Measurements from ENCODE around the gene CCT3.
A peak's percentile ranks its signal among the peaks of the same experiment; 100 is the strongest.

CCT3 gene

DNA sequence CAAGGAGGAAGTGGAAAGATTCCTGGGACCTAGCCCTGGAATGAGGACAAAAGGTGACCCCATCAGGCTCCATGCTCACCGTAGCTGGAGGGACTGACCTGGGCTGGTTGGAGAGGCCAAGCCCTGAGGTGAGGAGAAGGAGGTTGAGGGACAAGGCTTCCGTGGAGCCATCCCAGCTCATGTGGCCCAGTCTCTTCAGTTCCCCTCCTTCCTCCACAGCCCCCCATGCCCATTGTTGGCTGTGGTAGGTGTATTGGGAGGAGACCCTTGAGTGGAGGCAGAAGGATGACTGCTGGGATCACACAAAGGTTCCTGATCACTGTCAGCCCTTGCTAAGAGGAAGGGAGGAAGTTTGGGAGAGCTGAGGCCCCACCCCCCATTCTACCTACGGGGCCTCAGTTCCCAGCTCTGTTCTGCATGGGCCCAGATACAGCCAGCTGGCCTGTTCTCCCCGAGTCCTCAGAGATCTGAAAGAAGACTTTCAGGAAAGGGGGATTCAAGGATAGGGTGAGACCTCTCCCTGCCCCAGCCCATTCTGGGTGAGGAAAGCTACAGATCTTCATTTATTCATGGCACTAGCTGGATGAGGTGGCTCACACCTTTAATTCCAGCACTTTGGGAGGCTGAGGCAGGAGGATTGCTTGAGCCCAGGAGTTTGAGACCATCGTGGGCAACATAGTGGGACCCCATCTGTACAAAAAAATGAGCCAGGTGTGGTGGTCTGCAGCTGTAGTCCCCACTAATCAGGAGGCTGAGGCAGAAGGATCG, 48.2 kb upstream of the CCT3 start:
- Histone ChIP-seq H3K27me3 (ENCODE audit: insufficient read depth, poor library complexity, severe bottlenecking) (peaks cover 31% of the 10 kb centered on the region), H3K27ac (replicated peaks) (no peak overlapping the region), H3K4me3 (replicated peaks; ENCODE audit: insufficient read depth, low read length) (no peak overlapping the region)
- TF ChIP-seq, protein P1, sequence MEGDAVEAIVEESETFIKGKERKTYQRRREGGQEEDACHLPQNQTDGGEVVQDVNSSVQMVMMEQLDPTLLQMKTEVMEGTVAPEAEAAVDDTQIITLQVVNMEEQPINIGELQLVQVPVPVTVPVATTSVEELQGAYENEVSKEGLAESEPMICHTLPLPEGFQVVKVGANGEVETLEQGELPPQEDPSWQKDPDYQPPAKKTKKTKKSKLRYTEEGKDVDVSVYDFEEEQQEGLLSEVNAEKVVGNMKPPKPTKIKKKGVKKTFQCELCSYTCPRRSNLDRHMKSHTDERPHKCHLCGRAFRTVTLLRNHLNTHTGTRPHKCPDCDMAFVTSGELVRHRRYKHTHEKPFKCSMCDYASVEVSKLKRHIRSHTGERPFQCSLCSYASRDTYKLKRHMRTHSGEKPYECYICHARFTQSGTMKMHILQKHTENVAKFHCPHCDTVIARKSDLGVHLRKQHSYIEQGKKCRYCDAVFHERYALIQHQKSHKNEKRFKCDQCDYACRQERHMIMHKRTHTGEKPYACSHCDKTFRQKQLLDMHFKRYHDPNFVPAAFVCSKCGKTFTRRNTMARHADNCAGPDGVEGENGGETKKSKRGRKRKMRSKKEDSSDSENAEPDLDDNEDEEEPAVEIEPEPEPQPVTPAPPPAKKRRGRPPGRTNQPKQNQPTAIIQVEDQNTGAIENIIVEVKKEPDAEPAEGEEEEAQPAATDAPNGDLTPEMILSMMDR (IDR thresholded peaks at IDR 0.05; ENCODE audit: insufficient read depth, low read length): no peak
- TF ChIP-seq GABPA (IDR thresholded peaks at IDR 0.05; ENCODE audit: low read depth) (no peak), POLR2AphosphoS5 (IDR thresholded peaks at IDR 0.05; ENCODE audit: low read depth) (no peak)
- no peak for DNase-seq (ENCODE audit: low read depth in 1 of 2, low spot score in 1 of 2)

DNA sequence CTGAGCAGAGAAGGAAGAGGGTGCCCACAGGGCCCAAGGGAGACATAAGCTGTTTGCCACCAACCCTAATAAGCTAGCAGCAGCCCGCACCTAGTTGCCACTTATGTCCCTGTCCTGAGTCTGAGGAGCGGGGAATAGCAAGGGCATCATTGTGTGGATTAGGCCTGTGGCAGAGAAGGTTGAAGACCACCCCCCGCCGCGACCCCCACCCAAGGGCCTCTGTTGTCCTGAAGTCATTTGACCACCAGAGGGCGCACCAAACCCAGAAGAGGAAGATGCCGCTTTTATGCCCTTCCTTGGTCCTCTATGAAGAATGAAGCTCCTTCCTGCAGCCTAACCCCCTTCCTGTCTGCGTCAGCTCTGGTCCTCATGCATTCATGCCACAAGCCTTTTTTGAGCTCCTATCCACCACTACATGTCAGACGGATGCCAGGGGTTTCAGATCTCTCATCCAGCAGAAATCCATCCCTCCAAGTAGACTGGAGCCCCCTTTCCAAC, 47.5 kb upstream of the CCT3 start:
- DNase-seq (ENCODE audit: low read depth in 1 of 2, low spot score in 1 of 2): peak; percentile 56 to 68
- H3K4me3 ChIP-seq (replicated peaks; ENCODE audit: insufficient read depth, low read length): no peak overlapping the region
- no peak overlapping the region for H3K27ac ChIP-seq (replicated peaks)
- peaks cover 31% of the 10 kb centered on the region for H3K27me3 ChIP-seq (ENCODE audit: insufficient read depth, poor library complexity, severe bottlenecking)
- TF ChIP-seq, protein P1 (IDR thresholded peaks at IDR 0.05; ENCODE audit: insufficient read depth, low read length): peak; percentile 82
- TF ChIP-seq, protein P2, sequence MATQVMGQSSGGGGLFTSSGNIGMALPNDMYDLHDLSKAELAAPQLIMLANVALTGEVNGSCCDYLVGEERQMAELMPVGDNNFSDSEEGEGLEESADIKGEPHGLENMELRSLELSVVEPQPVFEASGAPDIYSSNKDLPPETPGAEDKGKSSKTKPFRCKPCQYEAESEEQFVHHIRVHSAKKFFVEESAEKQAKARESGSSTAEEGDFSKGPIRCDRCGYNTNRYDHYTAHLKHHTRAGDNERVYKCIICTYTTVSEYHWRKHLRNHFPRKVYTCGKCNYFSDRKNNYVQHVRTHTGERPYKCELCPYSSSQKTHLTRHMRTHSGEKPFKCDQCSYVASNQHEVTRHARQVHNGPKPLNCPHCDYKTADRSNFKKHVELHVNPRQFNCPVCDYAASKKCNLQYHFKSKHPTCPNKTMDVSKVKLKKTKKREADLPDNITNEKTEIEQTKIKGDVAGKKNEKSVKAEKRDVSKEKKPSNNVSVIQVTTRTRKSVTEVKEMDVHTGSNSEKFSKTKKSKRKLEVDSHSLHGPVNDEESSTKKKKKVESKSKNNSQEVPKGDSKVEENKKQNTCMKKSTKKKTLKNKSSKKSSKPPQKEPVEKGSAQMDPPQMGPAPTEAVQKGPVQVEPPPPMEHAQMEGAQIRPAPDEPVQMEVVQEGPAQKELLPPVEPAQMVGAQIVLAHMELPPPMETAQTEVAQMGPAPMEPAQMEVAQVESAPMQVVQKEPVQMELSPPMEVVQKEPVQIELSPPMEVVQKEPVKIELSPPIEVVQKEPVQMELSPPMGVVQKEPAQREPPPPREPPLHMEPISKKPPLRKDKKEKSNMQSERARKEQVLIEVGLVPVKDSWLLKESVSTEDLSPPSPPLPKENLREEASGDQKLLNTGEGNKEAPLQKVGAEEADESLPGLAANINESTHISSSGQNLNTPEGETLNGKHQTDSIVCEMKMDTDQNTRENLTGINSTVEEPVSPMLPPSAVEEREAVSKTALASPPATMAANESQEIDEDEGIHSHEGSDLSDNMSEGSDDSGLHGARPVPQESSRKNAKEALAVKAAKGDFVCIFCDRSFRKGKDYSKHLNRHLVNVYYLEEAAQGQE (IDR thresholded peaks at IDR 0.05; ENCODE audit: insufficient replicate concordance, low read depth): no peak

DNA sequence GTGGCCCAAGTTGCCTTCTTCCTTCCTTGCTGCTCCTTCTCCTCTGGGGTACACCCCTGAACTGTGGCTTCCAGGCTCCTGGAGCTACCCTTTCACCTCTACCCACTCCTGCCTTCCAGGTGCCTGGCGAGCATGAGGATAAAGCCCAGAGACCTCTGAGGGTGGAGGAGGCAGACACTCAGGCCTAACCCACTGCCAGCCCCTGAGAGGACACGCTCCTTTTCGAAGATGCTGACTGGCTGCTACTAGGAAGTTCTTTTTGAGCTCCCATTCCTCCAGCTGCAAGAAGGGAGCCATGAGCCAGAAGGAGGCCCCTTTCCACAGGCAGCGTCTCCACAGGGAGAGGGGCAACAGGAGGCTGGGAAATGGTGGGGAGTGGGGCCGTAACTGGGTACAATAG, 46.6 kb upstream of the CCT3 start:
- Histone ChIP-seq H3K4me3 (replicated peaks; ENCODE audit: insufficient read depth, low read length) (no peak overlapping the region), H3K27me3 (ENCODE audit: insufficient read depth, poor library complexity, severe bottlenecking) (peaks cover 26% of the 10 kb centered on the region), H3K27ac (replicated peaks) (no peak overlapping the region)
- DNase-seq (ENCODE audit: low read depth in 1 of 2, low spot score in 1 of 2): no peak
- TF ChIP-seq SPI1 (IDR thresholded peaks at IDR 0.05; ENCODE audit: borderline replicate concordance, low read depth) (no peak), GABPA (IDR thresholded peaks at IDR 0.05; ENCODE audit: low read depth) (no peak), POLR2AphosphoS5 (IDR thresholded peaks at IDR 0.05; ENCODE audit: low read depth) (no peak)
- TF ChIP-seq, protein P1 (IDR thresholded peaks at IDR 0.05; ENCODE audit: insufficient read depth, low read length): no peak
- TF ChIP-seq, protein P2 (IDR thresholded peaks at IDR 0.05; ENCODE audit: insufficient replicate concordance, low read depth): no peak

- Histone ChIP-seq H3K4me3 (replicated peaks; ENCODE audit: insufficient read depth, low read length) (no peak overlapping the region), H3K27ac (replicated peaks) (no peak overlapping the region), H3K27me3 (ENCODE audit: insufficient read depth, poor library complexity, severe bottlenecking) (peaks cover 21% of the 10 kb centered on the region)
- TF ChIP-seq POLR2AphosphoS5 (IDR thresholded peaks at IDR 0.05; ENCODE audit: low read depth) (peak; percentile 51), SPI1 (IDR thresholded peaks at IDR 0.05; ENCODE audit: borderline replicate concordance, low read depth) (peak; percentile 78), GABPA (IDR thresholded peaks at IDR 0.05; ENCODE audit: low read depth) (no peak)
- TF ChIP-seq, protein P1 (IDR thresholded peaks at IDR 0.05; ENCODE audit: insufficient read depth, low read length): no peak
- TF ChIP-seq, protein P2 (IDR thresholded peaks at IDR 0.05; ENCODE audit: insufficient replicate concordance, low read depth): no peak
- DNase-seq (ENCODE audit: low read depth in 1 of 2, low spot score in 1 of 2): peak in 1 of 2 experiments; percentile 64
Observed at GRCh38 chr1:156384007-156384406, 45.9 kb upstream of the CCT3 start.

Measured in HL-60 (cell line).